GM19372 (cell line): ENCODE data around the gene MAP3K21.

ENCODE experiments used
- ATAC-seq: cut with Tn5 transposase; IDR thresholded peaks from one replicate; pipeline ENCODE4 v1.9.1; 2021; ENCODE audit warnings: mild to moderate bottlenecking, low read depth, moderate library complexity; ENCODE audit not compliant: unreplicated experiment

MAP3K21 gene

GRCh38 chr1:233323718-233324117, 3.8 kb upstream of the MAP3K21 start:
- ATAC-seq, result no peak

GRCh38 chr1:233326319-233326718, 1.2 kb upstream of the MAP3K21 start:
- ATAC-seq, result no peak

GRCh38 chr1:233326811-233327650, 493 bp upstream of the MAP3K21 start:
- peak; percentile 79 for ATAC-seq

GRCh38 chr1:233328142-233328921, 808 bp downstream of the MAP3K21 start:
- ATAC-seq, result peak; percentile 22

GRCh38 chr1:233331676-233332519, 4.4 kb downstream of the MAP3K21 start:
- ATAC-seq, result no peak

- ATAC-seq, result no peak
Measured at GRCh38 chr1:233333086-233333485, 5.6 kb downstream of the MAP3K21 start.

GRCh38 chr1:233334092-233334491, 6.6 kb downstream of the MAP3K21 start:
- no peak for ATAC-seq

GRCh38 chr1:233336554-233337456, 9.3 kb downstream of the MAP3K21 start:
- no peak for ATAC-seq

GRCh38 chr1:233337505-233337904, 10.0 kb downstream of the MAP3K21 start:
- ATAC-seq, result no peak

- no peak for ATAC-seq
Measured at GRCh38 chr1:233338102-233338501, 10.6 kb downstream of the MAP3K21 start.

- ATAC-seq, result no peak
Measured at GRCh38 chr1:233340031-233340555, 12.6 kb downstream of the MAP3K21 start.

GRCh38 chr1:233340966-233341516, 13.5 kb downstream of the MAP3K21 start:
- no peak for ATAC-seq

- ATAC-seq, result no peak
Measured at GRCh38 chr1:233342086-233342485, 14.6 kb downstream of the MAP3K21 start.

- ATAC-seq, result no peak
Measured at GRCh38 chr1:233343262-233343661, 15.7 kb downstream of the MAP3K21 start.

- no peak for ATAC-seq
Measured at GRCh38 chr1:233347338-233347737, 19.8 kb downstream of the MAP3K21 start.

- ATAC-seq, result no peak
Measured at GRCh38 chr1:233349137-233349536, 21.6 kb downstream of the MAP3K21 start.

GRCh38 chr1:233354983-233355382, 27.5 kb downstream of the MAP3K21 start:
- ATAC-seq, result no peak

GRCh38 chr1:233355841-233356704, 28.5 kb downstream of the MAP3K21 start:
- ATAC-seq, result peak; percentile 78
